ENCODE results near the gene UNC5A. TPM values are rescaled to one million over a fixed set of nuclear protein-coding genes. Genes with fewer than 3 reads are reported as not detected.

Gene UNC5A
- total and polyA plus RNA-seq, 9 of the 15 experiments (the other 6 are each of a cell fraction or from before 2014, with no cell fraction given) = not detected

DNA sequence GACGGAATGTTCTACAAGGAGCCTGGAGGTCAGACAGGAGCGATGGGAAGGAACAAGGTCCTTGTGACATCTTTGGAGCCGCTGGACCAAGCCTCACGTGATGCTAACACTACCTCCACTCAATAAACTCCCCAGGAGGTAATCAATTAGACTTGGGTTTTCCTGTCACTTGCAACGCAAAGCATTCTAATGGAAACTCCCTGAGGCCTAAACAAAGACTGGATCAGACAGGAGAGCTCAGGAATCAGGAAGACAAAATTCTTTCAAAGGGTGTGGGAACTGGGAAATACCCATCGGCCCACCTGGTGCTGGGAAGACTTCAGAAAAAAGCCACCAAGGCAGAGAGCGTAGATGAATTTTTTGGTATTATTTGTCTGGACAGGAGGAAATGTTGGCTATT lies 22.3 kb upstream of the UNC5A start:
- Histone ChIP-seq H4K20me1 (replicated peaks; ENCODE audit: control insufficient read depth, insufficient read depth, low read length) (peaks cover 9% of the 10 kb centered on the region), H3K9me1 (ENCODE audit: control insufficient read depth, insufficient read depth, low read length) (no peaks in the 10 kb centered on the region), H3K4me1 (replicated peaks in 1 of 2; ENCODE audit: control insufficient read depth in 2 of 2, insufficient read depth in 2 of 2, low read length in 2 of 2) (peaks cover 0 to 3% of the 10 kb centered on the region in 2 experiments; a peak in 1 of 5 replicates), H3K36me3 (ENCODE audit: control insufficient read depth, insufficient read depth, low read length) (no peaks in the 10 kb centered on the region), H3K27ac (ENCODE audit: extremely low read depth, low read depth, low read length) (no peak overlapping the region), H2AFZ (ENCODE audit: low read depth, low read length) (no peak overlapping the region), H3K4me3 (no peak overlapping the region), H3K9ac (ENCODE audit: insufficient read depth in 1 of 2, low read depth in 2 of 2, low read length in 2 of 2) (no peak overlapping the region), H3K79me2 (ENCODE audit: control insufficient read depth, insufficient read depth, low read length) (no peaks in the 10 kb centered on the region), H3K9me3 (replicated peaks; ENCODE audit: control insufficient read depth, insufficient read depth, low read depth, low read length) (no peaks in the 10 kb centered on the region), H3K27me3 (ENCODE audit: control insufficient read depth in 2 of 2, insufficient read depth in 2 of 2, low read length in 2 of 2) (peaks cover 16 to 64% of the 10 kb centered on the region in 2 experiments; a peak in 4 of 5 replicates), H3K4me2 (ENCODE audit: insufficient read depth, low read length) (no peak overlapping the region)
- FAIRE-seq (no peak), DNase-seq (ENCODE audit: extremely low read depth in 1 of 4, low spot score in 3 of 4) (no peak), ATAC-seq (no peak)
- in situ Hi-C loops (cut with MboI) (no loop called here), intact Hi-C loops (cut with micrococcal nuclease) (no loop called here)
- TF ChIP-seq NFXL1 (CRISPR knock-in tag; IDR thresholded peaks at IDR 0.05) (no peak), RCOR1 (IDR thresholded peaks at IDR 0.05; ENCODE audit: borderline replicate concordance in 1 of 2, low read depth in 2 of 2, low read length in 2 of 2) (no peak), ATF1 (CRISPR knock-in tag; IDR thresholded peaks at IDR 0.05) (no peak), ATF1 (tag; IDR thresholded peaks at IDR 0.05) (no peak), RFX7 (CRISPR knock-in tag; IDR thresholded peaks at IDR 0.05) (no peak), HDAC6 (IDR thresholded peaks at IDR 0.05; ENCODE audit: low read depth, low read length) (no peak), POLR2G (IDR thresholded peaks at IDR 0.05; ENCODE audit: low read depth, low read length) (no peak)
- TF ChIP-seq, protein P1, sequence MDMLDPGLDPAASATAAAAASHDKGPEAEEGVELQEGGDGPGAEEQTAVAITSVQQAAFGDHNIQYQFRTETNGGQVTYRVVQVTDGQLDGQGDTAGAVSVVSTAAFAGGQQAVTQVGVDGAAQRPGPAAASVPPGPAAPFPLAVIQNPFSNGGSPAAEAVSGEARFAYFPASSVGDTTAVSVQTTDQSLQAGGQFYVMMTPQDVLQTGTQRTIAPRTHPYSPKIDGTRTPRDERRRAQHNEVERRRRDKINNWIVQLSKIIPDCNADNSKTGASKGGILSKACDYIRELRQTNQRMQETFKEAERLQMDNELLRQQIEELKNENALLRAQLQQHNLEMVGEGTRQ (CRISPR knock-in tag; IDR thresholded peaks at IDR 0.05) = no peak
- ChIA-PET CTCF (ENCODE audit: low intra/inter-chr PET ratio) (no interaction called here), POLR2A (interaction anchor here (0.7 to 1.3 kb wide), 2 partner anchors 18 to 86 kb away, joined by 4 read pairs; no protein-coding TSS in a partner anchor)
- WGBS (ENCODE audit: insufficient coverage, low coverage, missing lambda C conversion rate) = 5% methylated on average over 7 of the region's 7 CpGs
- BruUV-seq (replicated peaks) = no TSS peak
